WERI-Rb-1 (cell line): ENCODE results near the gene PKNOX1.
"Not testable (repeated sequence)": the region's sequence is repeated elsewhere in the genome, so short reads cannot be mapped to it uniquely, and the experiment has no call there.

Source experiments
- DNase-seq: peaks from one replicate; pipeline ENCODE4 v3.0.0-alpha.2; 2020
- H3K27ac ChIP-seq: fragments of 250-450 bp; sonication (Bioruptor Pico); 2 replicates; pipeline ENCODE4 v1.5.1; 2020; ENCODE audit warnings: mild to moderate bottlenecking, moderate library complexity
- H3K27me3 ChIP-seq: fragments of 250-450 bp; sonication (Bioruptor Pico); 2 replicates; pipeline ENCODE4 v1.5.1; 2021; ENCODE audit warnings: mild to moderate bottlenecking, low read depth, moderate library complexity; ENCODE audit not compliant: insufficient read depth, severe bottlenecking
- H3K36me3 ChIP-seq: fragments of 250-450 bp; sonication (Bioruptor Pico); 2 replicates; pipeline ENCODE4 v1.5.1; 2020; ENCODE audit warnings: mild to moderate bottlenecking, moderate library complexity
- H3K4me3 ChIP-seq: 2 replicates; pipeline ENCODE4 v1.5.1; 2011; ENCODE audit warnings: low read depth, mild to moderate bottlenecking, control low read depth, low read length
- H3K9me3 ChIP-seq: fragments of 250-450 bp; sonication (Bioruptor Pico); 2 replicates; pipeline ENCODE4 v1.5.1; 2021; ENCODE audit warnings: mild to moderate bottlenecking, moderate library complexity; ENCODE audit not compliant: severe bottlenecking
- TF ChIP-seq, protein P1 (sequence below): IDR thresholded peaks from 2 replicates; pipeline ENCODE4 v1.5.1; 2011; ENCODE audit warnings: low read depth, mild to moderate bottlenecking, control low read depth, inconsistent platforms, low read length

The PKNOX1 gene, protein sequence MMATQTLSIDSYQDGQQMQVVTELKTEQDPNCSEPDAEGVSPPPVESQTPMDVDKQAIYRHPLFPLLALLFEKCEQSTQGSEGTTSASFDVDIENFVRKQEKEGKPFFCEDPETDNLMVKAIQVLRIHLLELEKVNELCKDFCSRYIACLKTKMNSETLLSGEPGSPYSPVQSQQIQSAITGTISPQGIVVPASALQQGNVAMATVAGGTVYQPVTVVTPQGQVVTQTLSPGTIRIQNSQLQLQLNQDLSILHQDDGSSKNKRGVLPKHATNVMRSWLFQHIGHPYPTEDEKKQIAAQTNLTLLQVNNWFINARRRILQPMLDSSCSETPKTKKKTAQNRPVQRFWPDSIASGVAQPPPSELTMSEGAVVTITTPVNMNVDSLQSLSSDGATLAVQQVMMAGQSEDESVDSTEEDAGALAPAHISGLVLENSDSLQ

DNA sequence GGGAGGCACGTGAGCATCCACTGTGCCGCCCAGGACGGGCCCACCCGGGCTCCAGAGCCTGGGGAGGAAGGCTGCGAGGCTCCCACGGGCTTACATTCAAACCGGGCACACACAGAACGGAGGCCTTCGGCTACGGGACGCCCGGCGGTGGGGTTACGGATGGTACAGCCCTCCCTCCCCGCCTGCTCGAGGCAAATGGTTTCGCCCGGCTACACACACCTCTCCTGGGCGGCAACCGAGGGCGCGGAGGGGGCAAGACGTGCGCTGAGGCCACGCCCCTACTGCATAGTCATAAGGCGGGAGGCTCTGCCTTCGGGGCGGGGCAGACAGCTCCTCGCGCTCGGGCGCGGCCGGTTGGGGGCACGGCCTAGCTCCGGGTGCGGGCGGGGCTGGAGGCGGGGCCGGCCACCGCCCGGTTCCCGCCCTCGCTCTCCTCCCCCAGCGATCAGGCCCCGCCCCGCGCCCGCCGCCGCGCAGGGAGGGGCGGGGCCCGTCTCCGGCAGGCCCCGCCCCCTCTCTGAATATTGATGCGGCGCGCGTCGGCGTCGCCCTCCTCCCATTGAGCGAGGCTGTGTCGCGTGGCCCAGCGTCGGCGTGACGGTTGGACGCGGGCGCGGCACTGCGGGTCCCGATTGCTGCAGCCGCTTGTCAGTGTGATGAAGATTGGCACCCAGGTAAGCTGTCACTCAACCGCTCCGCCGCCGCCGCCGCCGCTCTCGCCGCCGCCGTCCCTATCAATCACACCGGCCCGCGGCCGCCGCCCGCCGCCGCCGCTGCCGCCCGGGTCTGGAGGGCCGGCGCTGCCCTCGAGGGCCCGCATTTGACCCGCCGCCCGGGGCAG lies at the start of gene PKNOX1:
Gene PKNOX1, plus strand, starts transcription at position 572 of the 841 bp plus-strand sequence. CDS start 29,820 bp downstream, outside the sequence.
- TF ChIP-seq, protein P1, sequence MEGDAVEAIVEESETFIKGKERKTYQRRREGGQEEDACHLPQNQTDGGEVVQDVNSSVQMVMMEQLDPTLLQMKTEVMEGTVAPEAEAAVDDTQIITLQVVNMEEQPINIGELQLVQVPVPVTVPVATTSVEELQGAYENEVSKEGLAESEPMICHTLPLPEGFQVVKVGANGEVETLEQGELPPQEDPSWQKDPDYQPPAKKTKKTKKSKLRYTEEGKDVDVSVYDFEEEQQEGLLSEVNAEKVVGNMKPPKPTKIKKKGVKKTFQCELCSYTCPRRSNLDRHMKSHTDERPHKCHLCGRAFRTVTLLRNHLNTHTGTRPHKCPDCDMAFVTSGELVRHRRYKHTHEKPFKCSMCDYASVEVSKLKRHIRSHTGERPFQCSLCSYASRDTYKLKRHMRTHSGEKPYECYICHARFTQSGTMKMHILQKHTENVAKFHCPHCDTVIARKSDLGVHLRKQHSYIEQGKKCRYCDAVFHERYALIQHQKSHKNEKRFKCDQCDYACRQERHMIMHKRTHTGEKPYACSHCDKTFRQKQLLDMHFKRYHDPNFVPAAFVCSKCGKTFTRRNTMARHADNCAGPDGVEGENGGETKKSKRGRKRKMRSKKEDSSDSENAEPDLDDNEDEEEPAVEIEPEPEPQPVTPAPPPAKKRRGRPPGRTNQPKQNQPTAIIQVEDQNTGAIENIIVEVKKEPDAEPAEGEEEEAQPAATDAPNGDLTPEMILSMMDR = no peak
- H3K27ac ChIP-seq = peak within 1 kb of the TSS; percentile 98

DNA sequence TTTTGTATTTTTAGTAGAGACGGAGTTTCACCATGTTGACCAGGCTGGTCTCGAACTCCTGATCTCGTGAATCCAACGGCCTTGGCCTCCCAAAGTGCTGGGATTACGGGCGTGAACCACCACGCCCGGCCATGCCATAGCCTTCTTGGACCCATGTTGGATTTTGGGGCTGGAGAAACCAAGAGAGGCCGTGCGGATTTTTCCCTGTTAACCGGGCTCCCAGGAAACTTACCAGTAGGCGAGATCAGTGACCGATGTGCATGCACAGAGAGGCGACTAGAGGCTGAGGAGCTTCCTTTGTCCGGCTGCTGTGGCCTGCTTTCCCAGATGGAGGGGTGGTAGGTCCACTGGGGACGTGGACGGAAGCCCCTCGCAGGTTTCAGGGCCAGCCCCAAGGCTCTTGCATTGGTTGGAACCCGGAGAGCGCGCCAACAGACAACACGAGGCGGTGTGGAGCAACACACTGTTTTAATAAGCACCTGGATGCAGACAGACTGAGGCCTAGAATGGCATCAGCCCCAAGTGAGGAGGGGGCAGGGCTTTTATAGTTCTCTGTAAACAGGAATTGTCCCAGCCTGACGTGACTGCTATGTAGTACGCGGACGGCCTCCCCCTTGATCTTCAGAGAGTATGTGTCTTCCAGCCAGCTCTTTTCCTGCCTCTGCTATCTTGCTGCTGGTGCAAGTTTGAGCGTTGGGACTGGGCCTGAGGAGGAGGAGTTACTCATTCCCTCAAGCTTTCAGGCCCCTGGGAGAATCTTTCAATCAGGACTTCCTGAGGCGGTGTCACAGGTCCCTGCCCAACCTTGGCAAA lies 49.0 kb upstream of the PKNOX1 start, which contains the start of gene ERVH48-1:
Gene ERVH48-1, minus strand, starts transcription at position 517 of the 813 bp plus-strand sequence. CDS start 6,624 bp downstream, outside the sequence.
- no peaks in the 10 kb centered on the region for H3K27me3 ChIP-seq
- no peak within 1 kb of the TSS for H3K4me3 ChIP-seq
- H3K9me3 ChIP-seq = peaks cover 3% of the 10 kb centered on the region
- no peaks in the 10 kb centered on the region for H3K36me3 ChIP-seq
- no peak for DNase-seq
- H3K27ac ChIP-seq = peak within 1 kb of the TSS; percentile 76
- TF ChIP-seq, protein P1 = no peak

More for the DNA sequence above, at the start of gene PKNOX1:
- Histone ChIP-seq H3K4me3 (peak within 1 kb of the TSS; percentile 82), H3K9me3 (no peaks in the 10 kb centered on the region), H3K36me3 (peaks cover 17% of the 10 kb centered on the region), H3K27me3 (no peaks in the 10 kb centered on the region)
- peak; percentile 100 for DNase-seq

DNA sequence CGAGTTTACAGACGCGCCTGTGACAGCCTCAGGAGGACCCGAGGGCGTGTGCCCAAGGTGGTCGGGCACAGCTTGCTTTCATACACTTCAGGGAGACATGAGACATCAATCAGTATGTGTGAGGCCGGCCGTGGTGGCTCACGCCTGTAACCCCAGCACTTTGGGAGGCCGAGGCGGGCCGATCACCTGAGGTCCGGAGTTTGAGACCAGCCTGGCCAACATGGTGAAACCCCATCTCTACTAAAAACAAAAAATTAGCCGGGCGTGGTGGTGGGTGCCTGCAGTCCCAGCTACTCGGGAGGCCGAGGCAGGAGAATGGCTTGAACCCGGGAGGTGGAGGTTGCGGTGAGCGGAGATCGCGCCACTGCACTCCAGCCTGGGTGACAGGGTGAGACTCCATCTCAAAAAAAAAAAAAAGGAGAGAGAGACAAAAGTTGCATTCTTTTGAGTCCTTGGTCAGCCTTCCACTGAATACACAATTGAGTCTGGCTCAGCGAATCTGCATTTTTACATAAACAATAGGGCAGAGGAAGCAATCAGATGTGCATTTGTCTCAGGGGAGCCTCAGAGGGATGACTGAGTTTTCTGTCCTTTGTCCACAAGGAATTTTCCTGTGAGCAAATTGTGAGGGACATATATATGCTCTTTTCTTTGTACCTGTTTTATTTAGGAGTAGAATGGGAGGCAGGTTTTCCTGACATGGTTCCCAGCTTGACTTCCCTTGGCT lies 46.7 kb upstream of the PKNOX1 start:
- not testable (repeated sequence) for H3K36me3 ChIP-seq, H3K27me3 ChIP-seq, DNase-seq, H3K9me3 ChIP-seq, H3K27ac ChIP-seq, H3K4me3 ChIP-seq

DNA sequence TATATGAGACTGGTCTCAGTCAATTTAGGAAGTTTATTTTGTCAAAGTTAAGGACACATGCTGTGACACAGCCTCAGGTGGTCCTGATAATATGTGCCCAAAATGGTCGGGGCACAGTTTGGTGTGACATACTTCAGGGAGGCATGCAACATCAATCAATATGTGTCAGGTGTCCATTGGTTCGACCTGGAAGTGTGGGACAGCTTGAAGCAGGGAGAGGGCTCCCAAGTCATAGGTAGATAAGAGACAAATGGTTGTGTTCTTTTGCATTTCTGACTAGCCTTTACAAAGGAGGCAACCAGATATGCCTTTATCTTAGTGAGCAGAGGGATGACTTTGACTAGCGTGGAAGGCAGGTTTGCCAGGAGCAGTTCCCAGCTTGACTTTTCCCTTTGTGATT lies 44.4 kb upstream of the PKNOX1 start:
- no peak for DNase-seq
- TF ChIP-seq, protein P1 = no peak
- no peak overlapping the region for H3K27ac ChIP-seq
- no peak overlapping the region for H3K4me3 ChIP-seq
- no peaks in the 10 kb centered on the region for H3K27me3 ChIP-seq
- H3K9me3 ChIP-seq = no peaks in the 10 kb centered on the region
- H3K36me3 ChIP-seq = no peaks in the 10 kb centered on the region

DNA sequence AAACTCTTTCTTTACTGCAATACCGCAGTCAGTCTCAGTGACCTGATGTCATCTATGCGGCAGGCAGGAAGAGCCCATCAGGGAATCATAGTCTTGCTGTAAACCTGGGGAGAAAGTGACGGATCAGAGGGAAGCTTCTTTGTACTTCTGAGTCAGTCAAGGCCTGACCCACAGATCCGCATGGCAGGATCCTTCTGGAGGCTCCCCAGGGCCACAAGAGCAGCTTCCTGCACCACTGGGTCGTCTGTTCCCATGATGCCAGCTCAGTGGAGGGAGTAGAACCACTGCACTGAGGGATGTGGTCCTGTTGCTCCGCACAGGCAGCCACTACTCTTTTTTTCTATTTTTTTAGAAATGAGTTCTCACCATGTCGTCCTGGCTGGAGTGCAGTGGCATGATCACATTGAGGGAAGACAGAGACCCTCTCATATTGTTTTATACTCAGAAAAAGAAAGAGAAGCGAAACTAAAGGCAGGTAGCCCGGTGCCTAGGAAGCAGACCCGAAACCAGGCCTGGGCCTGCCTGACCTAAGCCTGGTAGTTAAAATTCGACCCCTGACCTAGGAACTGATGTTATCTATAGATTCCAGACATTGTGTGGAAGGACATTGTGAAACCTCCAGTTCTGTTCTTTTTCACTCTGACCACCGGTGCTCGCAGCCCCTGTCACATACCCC lies 42.7 kb upstream of the PKNOX1 start:
- no peak overlapping the region for H3K27ac ChIP-seq
- no peak for DNase-seq

DNA sequence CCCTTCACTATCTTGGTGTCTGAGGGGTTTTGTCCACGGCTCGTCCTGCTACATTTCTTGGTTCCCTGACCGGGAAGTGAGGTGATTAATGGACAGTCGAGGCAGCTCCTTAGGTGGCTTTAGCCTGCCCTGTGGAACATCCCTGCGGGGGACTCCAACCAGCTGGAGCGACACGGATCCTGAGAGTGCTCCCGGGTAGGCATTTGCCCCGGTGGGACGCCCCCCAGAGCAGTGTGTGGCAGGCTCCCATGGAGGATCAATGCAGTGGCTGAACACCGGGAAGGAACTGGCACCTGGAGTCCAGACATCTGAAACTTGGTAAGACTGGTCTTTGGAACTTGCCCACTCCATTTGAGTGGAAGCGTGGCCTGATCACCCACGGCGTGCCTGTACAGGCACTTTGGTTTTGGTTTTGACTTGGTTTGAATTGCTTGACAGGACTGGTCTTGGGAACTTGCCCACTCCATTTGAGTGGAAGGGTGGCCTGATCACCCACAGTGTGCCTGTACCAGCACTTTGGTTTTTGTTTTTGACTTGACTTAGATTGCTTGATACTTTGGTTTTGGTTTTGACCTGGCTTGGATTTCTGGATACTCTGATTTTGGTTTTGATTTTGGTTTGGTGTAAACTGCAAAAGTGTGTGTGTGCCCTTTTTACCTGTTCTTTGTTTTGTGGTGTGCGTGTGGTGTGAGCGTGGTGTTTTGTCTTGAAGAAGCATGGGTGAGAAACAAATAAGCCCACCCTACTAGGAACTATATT lies 41.8 kb upstream of the PKNOX1 start:
- not testable (repeated sequence) for H3K27ac ChIP-seq

More for the DNA sequence above, 42.7 kb upstream of the PKNOX1 start:
- Histone ChIP-seq H3K36me3 (no peaks in the 10 kb centered on the region), H3K4me3 (no peak overlapping the region), H3K9me3 (no peaks in the 10 kb centered on the region), H3K27me3 (no peaks in the 10 kb centered on the region)
- TF ChIP-seq, protein P1 = no peak

DNA sequence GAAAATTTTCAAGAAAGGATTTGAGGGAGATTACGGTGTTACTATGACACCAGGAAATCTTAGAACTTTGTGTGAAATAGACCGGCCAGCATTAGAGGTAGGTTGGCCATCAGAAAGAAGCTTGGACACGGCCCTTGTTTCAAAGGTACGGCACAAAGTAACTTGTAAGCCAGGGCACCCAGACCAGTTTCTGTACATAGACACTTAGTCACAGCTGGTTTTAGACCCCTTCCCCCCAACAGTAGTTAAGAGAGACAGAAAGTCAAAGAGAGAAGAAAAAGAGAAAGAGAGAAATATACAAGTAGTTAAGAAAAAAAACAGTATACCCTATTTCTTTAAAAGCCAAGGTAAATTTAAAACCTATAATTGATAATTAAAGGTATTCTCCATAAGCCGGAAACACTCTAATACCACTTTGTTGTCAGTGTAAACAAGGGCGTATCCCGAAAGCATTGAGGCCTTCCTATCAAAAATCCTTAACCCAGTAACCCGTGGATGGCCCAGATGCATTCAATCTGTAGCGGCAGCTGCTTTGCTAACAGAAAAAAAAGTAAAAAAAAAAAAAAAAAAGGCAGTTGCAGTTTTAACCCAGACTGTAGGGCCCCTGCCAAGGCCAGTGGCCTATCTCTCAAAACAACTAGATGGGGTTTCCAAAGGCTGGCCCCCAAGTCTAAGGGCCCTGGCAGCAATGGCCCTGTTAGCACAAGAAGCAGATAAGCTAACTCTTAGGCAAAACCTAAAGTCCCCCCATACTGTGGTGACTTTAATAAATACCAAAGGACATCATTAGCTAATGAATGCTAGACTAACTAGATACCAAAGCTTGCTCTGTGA lies 41.0 kb upstream of the PKNOX1 start:
- DNase-seq, H3K36me3 ChIP-seq, H3K4me3 ChIP-seq, H3K27me3 ChIP-seq, H3K9me3 ChIP-seq, H3K27ac ChIP-seq: not testable (repeated sequence)

More for the DNA sequence above, 41.8 kb upstream of the PKNOX1 start:
- not testable (repeated sequence) for DNase-seq, H3K9me3 ChIP-seq, H3K27me3 ChIP-seq, H3K4me3 ChIP-seq, H3K36me3 ChIP-seq
